NCI-H69 (cell line): ENCODE data around the gene ABCC12.
A peak's percentile ranks its signal among the peaks of the same experiment; 100 is the strongest.

Experiments used
- DNase-seq: peaks from one replicate; lab custom pipeline; 2025; lab: John Stamatoyannopoulos, UW

ABCC12 gene

DNA sequence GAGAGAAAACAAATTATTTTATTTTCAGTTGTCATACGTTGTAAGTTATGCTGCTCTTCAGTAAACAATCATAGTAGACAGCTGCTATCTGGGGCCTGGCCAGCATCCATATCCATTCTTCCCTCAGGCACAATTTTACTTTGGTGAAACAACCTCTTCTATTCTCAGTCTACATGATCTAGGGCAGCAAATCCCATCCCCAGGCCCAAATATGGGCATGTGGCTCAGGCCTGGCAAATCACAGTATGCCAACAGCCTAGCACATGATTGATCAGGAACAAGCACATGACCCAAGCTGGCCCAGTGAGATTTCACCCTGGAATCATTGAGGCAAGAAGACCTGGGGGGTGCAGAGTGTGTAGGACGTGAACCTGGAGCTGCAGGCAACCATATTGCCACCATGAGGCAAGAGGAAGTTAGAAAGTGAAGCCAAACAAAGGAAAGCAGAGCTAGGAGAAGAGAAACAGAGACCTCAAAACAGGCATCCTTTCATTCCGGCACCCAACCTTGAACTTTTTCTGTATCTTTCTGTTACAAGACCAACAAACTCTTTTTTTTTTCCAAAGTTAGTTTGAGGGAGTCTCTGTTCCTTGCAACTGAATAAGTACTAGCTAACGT, 10.3 kb upstream of the ABCC12 start:
- DNase-seq, result peak; percentile 20

DNA sequence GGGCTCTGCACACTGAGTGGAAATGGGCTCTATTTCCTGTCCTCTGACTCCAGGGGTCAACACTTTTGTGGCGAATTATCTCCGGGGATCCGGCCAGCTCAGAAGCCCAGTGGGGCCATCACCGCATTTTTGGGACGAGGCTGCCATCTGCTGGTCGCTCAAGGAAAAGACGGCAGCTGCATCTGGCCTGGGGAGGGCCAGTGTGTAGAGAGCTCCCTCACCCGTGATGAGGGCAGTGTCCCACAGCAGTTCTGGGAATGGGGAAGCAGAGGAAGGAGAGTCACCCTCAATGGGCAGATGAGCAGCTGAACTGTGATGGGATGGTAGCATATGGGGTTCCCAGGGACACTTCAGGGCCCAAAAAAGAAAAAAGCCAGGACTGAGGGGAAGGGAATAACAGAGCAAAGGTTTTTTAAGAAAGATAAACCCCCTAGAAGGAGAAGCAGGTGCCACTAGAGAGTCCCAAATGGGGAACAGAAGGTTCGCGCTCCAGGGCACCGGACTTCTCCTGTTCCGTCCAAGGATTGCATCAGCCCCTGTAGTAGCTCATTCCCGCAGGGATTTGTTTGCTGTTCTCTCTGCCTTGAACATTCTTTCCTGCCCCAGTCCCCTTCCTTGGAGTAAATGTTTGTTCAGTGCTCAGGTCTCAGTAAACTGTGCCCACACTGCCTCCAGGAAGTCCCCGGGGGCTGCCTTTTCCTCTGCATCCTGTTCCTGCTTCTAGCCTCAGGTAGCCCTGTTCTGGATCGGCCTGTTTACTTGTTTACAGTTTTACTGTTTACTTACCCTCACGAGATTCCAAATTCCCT, 9.3 kb upstream of the ABCC12 start:
- peak; percentile 64 for DNase-seq

DNA sequence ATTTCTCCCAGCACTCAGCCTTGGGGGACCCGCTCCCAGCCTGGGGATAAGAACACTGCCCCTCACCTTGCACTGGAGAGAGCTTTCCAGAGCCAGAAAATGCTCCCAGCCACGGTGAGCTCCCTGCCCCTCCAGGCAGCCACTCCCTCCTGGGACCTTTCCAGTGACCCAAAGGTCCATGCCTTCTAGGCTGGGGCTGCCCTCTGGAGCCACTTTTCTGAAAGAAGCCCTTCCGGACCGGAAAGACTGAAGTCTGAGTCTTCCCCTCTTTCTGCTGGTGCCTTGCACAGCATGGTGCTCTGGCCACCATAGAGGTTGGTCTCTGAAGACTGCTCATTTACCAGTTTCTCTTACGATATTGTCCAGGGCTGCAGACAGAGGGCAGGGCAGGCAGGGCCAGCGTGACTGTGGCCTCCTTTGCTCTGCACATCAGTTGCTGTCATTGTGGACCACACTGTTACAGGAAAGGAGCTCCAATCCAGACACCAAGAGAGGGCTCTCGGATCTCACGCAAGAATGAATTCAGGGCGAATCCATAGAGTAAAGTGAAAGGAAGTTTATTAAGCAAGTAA, 7.1 kb upstream of the ABCC12 start:
- DNase-seq, result no peak

DNA sequence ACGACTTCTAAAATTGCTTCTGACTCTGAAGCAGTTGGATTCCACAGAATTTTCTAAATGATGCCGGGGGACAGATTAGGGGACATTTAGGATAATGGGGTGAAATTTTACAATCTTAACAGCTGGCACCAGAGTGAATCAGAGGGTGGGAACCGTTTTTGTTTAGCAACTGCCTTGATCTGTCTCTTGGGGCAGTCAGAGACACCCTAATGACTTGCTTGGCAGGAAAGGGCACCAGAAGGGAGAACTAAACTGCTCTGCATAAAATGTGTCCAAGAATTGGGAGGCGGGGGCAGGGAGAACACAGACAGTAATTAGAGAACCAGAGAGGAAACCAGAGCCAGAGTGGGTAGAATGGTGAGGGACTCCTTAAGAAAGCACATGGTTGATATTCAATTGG, 6.1 kb upstream of the ABCC12 start:
- no peak for DNase-seq

DNA sequence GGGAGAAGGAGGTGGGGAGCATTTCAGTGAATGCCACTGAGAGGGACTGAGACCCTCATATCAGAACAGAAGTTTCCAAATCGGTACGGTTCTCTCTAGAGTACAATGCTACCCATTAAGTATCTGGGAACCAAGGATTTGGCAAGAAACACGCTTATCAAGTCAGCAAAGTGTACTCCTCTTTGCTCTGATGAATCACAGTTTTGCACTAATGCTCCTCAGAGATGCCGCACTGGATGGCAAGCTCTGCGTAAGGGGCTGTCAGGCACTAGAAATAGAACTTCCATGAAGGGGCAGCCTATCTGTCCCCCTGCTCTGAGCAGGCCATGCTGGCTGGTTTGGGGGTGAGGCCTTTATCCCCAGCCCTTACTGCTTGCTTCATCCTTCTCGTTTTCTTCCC, 4.8 kb upstream of the ABCC12 start:
- no peak for DNase-seq

DNA sequence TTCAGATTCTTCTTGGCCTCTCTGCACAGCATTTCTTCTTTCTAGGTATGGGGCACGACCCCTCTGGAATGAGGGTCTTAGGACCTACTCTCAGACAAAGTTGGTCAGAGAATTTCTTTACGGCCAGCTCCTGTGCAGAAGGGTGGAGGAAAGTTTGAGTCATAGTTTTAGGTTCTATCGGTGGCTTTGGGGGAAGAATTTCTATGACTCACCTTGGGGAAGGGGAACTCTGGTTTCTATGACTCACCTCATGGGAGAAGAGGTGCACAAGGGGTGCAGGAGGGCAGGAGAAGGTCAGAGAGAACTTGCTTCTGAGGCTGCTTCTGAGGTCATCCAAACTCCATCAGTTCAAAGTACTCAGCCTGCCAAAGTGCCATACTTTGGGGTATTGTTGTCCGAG, 2.5 kb upstream of the ABCC12 start:
- DNase-seq, result no peak

DNA sequence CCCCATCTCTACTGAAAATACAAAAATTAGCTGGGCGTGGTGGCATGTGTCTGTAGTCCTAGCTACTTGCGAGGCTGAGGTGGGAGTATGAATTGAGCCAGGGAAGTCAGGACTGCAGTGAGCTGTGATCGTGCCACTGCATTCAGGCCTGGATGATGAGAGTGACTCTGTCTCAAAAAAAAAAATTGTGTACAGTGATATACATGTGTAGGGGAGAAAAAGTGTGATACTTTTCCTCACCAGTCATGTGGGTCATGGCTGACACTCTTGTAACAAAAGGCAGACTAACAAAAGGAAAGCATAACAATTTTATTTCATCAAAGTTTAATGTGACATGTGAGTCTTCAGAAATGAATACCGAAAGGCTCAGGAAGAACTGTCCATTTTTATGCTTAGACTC, 2.0 kb upstream of the ABCC12 start:
- DNase-seq, result no peak

DNA sequence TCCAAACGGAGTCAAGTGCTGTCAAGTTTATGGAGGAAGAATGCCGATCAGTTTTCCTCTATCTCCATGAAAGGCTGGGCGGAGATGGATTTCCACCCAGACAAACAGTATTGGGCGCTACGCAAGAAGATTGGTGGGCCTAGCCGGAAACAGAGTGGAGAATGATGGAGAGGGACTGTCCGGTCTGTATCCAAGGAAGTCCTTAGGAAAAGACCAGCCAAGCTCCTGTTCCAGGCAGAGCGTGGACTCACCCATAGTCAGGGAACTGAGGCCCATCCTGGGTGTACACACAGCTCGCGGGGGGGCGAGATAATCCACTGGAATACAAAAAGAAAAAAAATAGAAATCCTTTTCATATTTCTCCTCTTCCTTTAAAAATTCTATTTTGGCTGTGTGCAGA, 1.5 kb upstream of the ABCC12 start:
- DNase-seq, result no peak

DNA sequence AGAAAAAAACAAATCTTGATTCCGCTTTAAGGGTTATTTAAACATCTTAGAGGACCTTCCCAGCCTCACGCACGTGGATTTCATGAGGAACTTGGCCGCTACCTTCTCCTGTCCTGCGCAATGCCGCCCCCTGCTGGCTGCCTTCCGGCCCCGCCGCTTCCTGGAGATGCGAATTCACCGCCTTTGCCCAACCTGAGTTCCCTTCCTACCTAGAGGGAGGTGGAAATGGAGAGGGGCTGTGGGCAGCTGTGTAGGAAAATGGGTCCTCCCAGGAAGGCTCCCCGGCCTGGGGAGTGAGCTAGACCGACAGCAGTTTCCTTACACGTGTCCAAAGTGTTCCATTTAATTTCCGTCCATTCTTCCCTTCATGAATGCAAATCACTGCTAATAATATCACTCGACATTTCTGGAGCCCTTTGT, 1.0 kb upstream of the ABCC12 start:
- DNase-seq, result peak; percentile 58

DNA sequence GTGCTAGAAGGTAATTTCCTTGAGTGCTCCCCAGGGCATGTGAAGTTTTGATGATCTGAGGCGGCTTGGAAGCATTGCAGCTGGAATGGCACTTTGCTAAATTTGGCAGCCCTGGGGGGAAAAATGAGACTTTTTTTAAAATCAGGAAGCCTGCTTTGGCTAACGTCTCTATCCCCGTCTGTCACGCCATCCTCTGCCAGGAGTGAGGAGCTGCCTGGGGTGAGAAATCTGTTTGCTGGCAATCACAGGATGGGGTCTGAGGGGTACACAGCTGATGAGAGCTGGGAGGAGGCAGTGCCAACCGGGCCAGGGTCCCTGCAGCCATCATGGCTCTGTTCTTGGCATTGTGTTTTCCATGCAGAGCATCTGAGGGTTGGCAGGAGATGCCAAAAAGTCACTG, 2.0 kb downstream of the ABCC12 start:
- DNase-seq, result peak; percentile 14

DNA sequence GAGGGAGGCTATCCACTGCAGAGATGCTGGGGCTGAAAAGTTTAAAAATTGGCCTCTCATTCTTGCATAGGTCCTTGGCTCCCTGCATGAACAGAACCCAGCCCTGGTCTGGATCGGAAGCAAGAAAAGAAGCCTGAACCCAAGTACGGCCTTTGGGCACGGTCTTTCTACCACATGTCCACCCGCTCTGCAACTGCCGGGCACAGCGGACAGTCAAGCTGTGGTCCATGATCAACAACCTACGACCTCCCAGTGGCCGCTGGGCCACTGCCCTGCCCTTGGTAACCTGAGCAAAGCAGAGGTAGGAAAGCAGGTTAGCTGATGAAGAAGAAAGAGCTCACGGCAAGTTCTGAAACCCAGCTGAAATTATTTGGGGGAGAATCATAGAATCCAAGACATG, 3.6 kb downstream of the ABCC12 start:
- no peak for DNase-seq

DNA sequence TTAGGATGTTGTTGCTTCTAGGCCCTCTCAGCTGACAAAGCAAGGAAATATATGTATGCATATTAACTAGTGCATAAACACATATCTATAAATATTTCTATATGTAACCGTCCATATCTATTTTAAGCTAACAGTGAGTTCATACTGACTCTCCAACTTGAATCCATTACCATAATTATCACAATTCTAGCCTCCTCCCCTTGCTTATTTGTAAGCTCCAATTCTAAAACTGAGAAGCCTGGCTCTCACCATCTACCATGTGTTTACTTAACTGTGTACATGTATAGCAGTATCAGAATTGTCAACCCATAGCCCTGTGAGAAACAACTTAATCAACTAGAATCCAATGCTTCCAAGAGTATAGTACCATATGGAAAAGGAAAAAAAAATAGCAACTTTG, 5.1 kb downstream of the ABCC12 start:
- no peak for DNase-seq

DNA sequence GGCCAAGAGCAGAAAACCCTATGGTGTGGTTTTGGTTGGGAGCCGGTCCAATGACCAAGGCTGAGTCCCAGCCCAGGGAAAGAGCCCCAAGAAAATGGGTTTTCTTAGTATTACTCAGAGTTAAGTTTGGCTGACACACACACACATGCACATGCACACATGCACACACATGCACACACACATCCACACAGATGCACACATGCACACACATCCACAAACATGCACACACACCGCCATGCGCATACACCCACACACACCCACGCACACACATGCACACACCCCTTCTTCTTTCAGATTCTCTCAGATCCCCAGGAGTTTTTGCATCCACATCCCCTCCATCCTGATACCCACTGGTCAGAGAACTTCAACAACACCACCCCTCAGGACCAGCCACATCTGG, 9.1 kb downstream of the ABCC12 start:
- no peak for DNase-seq

DNA sequence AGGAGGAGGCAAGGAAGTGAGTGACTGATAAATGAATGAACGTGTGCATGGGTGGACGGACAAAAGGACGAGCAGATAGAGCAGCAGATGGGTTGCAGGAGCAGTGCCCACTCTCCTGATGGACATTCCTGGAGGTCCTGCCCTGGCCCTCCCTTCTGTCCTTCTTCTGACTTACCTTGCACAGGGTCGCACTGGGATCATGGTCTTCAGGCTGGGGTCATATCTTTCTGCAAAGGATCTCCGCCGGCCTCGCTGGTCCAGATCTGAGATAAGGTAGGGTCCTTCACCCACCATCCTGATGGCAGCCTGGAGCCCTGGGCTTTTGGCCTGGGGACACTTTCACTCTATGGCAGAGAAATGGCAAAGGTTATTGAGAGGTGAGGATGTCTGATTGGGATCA, 9.7 kb downstream of the ABCC12 start:
- DNase-seq, result no peak

DNA sequence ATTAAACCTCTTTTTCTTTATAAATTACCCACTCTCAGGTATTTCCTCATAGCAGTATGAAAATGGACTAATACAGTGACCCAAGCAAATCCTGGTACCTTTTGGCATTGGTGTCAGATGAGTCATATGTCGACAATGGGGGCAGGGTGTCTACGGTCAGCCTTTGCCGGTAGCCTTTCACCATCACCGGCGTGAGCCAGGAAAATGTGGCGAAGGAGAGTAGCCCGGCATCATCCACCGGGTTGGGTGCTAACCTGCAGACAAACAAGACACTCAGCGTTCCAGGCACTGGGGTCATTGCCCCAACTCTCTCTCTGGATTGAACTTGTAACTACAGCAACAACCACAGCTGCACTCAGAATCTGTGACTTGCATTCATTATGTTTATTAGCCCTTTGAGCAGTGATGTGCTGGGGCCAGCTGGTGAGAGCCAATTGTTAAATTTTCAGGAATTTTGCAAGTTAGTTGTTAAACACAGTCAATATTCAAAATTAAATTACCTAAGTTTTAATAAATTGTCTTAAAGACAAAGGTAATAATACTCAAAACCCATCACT, 11.9 kb downstream of the ABCC12 start:
- DNase-seq, result no peak

DNA sequence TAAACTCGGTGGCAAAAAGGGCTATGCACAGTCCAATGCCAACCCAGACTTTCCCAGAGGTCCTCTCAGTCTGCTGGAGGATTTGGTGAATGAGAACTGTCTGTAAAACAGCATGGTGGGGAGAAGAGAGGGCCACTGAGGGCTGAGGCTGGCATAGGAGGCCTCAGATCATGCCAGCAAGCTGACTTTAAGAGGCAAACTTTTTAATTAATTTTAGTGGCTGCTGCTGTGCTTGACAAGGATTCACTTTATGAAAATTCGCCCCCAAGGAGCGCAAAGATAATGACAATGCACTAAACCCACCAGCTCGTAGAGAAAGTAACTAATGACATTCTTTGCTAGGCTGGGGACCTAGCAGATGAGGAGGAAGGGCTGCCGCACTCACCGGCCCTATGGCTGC, 15.0 kb downstream of the ABCC12 start:
- DNase-seq, result no peak

DNA sequence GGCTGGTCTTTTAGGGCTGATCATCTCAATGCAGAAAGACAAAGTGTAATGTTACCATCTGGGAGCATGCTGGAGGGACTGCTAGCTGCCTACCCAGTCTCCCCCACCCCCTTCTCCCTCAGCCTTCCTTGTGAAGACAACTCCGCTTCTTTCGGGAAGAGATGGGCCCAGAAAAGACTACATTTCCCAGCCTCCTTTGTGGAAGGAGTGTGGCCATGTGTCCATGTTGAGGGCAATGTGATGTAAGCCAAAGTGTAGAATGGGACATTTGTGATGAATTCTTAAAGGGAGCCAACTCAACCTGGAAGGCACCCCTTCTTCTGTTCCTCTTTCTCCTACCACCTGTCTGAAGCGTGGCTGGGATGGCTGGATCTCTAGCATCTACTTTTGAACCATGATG, 16.3 kb downstream of the ABCC12 start:
- no peak for DNase-seq

DNA sequence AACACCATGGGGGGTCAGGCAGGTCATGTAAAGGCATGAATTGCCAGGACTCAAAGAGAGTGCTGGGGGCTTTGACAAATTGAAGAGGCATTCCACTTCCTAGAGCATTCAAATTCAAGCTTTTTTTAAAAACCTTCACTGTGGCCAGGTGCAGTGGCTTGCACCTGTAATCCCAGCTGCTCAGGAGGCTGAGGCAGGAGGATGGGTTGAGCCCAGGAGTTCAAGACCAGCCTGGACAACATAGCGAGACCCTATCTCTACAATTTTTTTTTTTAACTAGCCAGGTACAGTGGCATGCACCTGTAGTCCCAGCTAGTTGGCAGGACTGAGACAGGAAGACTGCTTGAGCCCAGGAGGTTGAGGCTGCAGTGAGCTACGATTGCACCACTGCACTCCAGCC, 17.2 kb downstream of the ABCC12 start:
- DNase-seq, result no peak

DNA sequence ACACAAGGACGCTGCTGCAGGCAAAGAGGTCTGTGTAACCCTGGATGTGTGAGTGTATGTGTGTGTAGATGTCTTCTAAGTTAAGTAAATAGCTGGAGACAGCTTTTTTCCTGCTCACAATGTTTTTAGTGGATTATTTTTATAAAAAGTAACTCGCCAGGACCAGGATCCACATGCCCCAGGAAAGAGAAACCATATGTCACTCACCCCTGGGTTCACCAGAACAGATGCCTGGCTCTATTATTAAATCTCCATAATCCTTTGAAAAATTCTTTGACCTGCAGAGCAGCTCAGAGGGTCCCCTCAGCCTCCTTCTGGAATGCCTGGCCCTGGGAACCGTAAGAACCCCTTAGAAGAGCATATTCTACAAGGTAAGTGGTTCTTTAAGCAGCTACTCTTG, 18.0 kb downstream of the ABCC12 start:
- DNase-seq, result no peak

DNA sequence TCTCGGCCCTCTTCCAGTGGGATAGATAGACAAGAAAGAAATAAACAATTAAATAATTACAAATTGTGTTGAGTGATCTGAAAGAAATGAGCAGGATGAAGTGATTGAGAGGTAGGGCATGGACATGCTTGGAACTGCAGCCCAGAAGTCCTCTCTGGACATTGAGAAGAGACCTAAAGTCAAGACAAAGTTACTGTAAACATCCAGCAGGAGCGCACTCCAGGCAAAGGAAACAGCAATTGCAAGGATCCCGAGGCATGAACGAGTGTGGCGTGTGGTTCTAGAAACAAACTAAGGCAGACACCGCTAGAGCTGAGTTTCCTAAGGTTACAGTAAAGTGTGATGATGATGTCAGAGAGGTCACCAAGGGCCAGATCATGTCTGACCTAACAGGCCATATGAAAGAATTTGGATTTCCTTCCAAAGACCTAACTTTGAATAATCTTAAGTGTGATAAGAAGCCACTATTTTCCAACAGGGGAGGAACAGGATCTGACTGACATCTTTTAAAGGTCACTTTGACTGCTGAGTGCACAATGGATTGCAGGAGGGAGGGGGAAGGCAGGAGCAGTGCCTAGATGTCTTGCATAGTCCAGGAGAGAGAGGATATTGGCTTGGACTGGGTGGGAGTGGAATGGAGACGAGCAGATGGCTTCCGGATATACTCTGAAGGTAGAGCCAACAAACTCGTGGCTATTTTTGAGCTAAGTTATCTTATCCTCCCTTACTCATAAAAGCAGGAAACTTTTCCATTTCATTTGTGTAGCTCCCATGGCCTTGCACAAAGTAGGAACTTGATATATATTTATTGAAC, 19.0 kb downstream of the ABCC12 start:
- no peak for DNase-seq

DNA sequence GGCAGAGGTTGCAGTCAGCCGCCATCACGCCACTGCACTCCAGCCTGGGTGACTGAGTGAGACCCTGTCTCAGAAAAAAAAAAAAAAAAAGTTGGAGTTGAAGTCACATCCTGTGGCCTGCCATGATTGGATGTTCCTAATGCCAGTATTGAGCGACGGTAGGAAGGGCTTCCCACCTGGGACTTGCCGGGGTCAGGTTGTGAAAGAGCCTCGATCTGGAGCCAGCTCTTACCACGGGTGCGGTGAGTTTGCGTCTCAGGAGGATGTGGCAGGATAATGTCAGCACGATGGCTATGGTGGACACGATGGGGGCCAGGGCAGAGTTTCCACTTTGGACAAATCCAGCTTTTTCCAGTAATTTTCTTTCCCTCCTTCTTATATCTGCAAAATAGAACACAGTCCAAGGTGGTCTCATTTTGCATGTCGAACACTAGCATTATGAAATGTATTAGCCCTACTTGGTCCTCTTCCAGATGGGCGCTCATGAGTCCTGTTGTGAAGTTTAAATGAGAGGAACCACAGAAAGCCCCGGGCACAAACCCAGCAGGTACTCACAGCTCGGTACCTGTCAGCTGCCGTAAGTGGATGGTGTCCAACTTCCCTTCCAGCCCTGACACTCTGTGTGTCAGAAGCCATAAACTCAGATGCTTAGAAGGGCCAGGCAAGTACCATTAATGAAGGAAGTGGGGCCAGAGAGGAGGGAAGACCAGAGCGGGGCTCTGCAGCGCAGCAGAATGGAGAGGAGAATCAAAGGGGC, 22.2 kb downstream of the ABCC12 start:
- DNase-seq, result peak; percentile 13

DNA sequence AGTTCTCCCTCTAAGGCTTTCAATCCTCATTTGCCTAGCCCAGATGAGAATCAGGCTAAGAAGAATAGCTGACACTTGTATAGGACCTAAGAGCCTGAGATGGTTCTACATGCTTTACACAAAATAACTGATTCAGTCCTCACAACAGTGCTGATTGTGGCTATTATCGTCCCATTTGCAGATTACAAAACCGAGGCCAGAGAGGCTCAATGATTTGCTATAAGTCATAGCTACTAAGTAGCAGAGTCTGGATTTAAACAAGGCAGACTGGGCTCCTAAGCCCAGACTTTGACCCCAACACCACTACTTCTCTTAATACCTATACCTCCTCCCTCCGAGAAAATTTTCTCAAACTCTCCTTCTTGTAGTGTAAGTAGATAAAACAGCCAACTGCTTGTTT, 23.1 kb downstream of the ABCC12 start:
- no peak for DNase-seq
